RWPE1 (cell line): ENCODE measurements around the gene PRADC1.

ENCODE experiments used
- CTCF ChIA-PET: fragments of 350-600 bp; sonication (Branson Sonifier 250); formaldehyde crosslinking; extraction: SDS; loops from one replicate; lab custom pipeline; 2021; lab: Yijun Ruan, JAX
- POLR2A ChIA-PET: fragments of 400-600 bp; formaldehyde crosslinking; extraction: SDS; loops from one replicate; lab custom pipeline; 2020; ENCODE audit warnings: antibody characterized with exemption; ENCODE audit not compliant: low non-redundant PET; lab: Yijun Ruan, JAX
- DNase-seq: peaks from one replicate; pipeline ENCODE4 v3.0.0; 2012; ENCODE audit warnings: low spot score
- H3K27ac ChIP-seq: fragments of 450-650 bp; 2 replicates; pipeline ENCODE4 v1.5.1; 2017
- CTCF ChIP-seq: fragments of 450-650 bp; conservative IDR thresholded peaks from 2 replicates; pipeline ENCODE4 v1.5.1; 2017; ENCODE audit warnings: low read depth, mild to moderate bottlenecking

Gene PRADC1

DNA sequence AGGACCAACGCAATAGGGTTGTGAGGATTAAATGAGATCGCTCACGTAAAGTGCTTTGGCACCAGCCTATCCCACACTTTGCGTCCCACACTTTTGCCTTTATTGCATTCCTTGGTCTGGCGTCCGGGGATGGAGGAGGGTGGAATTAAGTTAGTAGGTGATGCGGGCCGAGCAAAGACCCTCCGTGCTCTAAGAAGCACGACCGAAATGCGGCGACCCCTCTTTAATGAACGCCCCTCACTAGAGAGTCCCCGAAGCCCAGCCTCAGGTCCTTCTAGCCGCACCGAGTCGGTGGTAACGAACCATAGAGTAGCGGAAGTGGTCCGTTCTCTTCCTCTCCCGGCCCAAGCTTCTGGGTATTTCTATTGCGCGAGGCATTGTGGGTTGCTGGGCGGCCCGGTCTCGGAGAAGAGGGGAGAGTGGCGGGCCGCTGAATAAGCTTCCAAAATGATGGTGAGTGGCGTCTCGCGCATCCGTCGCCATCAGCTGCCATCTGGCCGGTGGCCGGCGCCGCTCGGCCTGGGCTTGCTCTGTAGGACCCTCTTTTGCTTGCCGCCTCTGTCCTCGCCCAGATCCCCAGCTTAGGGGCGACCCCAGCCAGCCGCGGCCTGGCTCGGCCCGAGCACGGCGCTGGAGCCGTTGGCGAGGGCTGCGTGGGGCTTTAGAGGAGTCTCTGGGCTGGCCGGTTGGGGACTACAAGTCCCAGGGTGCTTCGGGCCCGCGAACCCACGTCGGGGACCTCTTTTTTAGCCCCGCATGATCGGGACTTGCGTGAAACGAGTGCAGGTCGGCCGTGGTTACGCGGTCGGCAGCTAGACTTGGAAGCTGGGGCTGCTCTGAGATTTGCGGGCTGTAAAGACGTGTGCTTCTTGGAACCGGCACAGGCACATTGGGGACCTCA, 1.1 kb upstream of the PRADC1 start, which contains the start of gene CCT7:
TSS of gene CCT7 (plus strand) at position 377 of the 901 bp plus-strand sequence. CDS start at position 448, 71 bp downstream.
- peak within 1 kb of the TSS; percentile 89 for H3K27ac ChIP-seq
- ChIA-PET POLR2A (interaction anchor here (0.6 to 2.1 kb wide), 6 partner anchors 10 to 503 kb away, joined by 3 to 12 read pairs (median 4); partner anchors contain the start of gene TPRKB), CTCF (interaction anchor here (1.4 to 1.5 kb wide), 2 partner anchors 22 to 26 kb away, joined by 3 to 5 read pairs; no protein-coding TSS in a partner anchor)
- DNase-seq: peak; percentile 82
- TF ChIP-seq CTCF: no peak

GRCh38 chr2:73232403-73233153, 461 bp downstream of the PRADC1 start:
- no peak for DNase-seq
- ChIA-PET POLR2A (interaction anchor here (0.9 to 2.1 kb wide), 2 partner anchors 12 kb away, joined by 3 to 12 read pairs; no protein-coding TSS in a partner anchor), CTCF (interaction anchor here (0.6 to 1.4 kb wide), 3 partner anchors 28 to 620 kb away, joined by 3 to 8 read pairs (median 5); no protein-coding TSS in a partner anchor)
- no peak for TF ChIP-seq CTCF
- H3K27ac ChIP-seq: peak overlapping the region; percentile 89

DNA sequence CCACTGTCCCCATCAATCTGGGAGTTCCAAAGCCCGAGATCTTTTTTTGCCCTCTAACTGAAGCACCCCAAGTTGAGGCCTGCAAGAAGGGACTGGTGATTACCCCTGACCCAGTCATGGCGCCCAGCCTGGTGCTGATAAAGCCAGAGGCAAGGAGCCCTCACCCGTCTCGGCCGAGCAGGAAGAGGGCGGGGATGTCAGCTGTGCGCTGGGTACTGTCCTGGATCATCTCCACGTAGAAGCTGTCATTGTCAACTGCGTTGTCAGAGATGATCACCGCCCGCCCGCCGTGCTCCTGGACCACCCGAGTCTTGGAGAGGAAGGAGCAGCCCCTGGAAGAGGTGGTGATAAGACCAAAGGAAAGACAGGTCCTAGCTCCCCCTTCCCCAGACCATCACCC, 4.4 kb downstream of the PRADC1 start:
- no peak for DNase-seq
- H3K27ac ChIP-seq: no peak overlapping the region
- CTCF ChIA-PET: no interaction called here
- no peak for TF ChIP-seq CTCF
- POLR2A ChIA-PET: no interaction called here

GRCh38 chr2:73227086-73227485, 6.0 kb downstream of the PRADC1 start:
- no peak overlapping the region for H3K27ac ChIP-seq
- ChIA-PET POLR2A (no interaction called here), CTCF (no interaction called here)
- DNase-seq: no peak
- TF ChIP-seq CTCF: no peak

GRCh38 chr2:73225513-73226360, 7.3 kb downstream of the PRADC1 start:
- ChIA-PET POLR2A (no interaction called here), CTCF (interaction anchor here (0.6 kb wide), 2 partner anchors 10 to 203 kb away, joined by 3 to 4 read pairs; no protein-coding TSS in a partner anchor)
- TF ChIP-seq CTCF: no peak
- 0 out of 2 replicates have a peak overlapping the region, but pooled peaks have one; percentile 7 for H3K27ac ChIP-seq
- no peak for DNase-seq
